Thyroid gland (tissue), 4 donors: ENCODE data around the gene SPATA1. TPM values are rescaled to one million over a fixed set of nuclear protein-coding genes. Genes with fewer than 3 reads are reported as not detected.

Experiments used
- DNase-seq, 2 donors: peaks; one replicate each; pipeline ENCODE4 v3.0.0-alpha.2; 2019
- H3K27ac ChIP-seq, 3 donors: fragments of 200-600 bp; sonication (generic); 1 replicate in 2 of 3; 2 replicates in 1 of 3; pipeline ENCODE4 v1.5.1; 2016 to 2019; ENCODE audit warnings: mild to moderate bottlenecking in 1 of 3, moderate library complexity in 1 of 3
- H3K27me3 ChIP-seq: fragments of 200-600 bp; sonication (generic); one replicate; pipeline ENCODE4 v1.5.1; 2019
- H3K36me3 ChIP-seq, 2 donors: fragments of 200-600 bp; sonication (generic); one replicate each; pipeline ENCODE4 v1.5.1; 2016 to 2019
- H3K4me1 ChIP-seq, 2 donors: fragments of 200-600 bp; sonication (generic); one replicate each; pipeline ENCODE4 v1.5.1; 2017 to 2019
- H3K4me3 ChIP-seq, 3 donors: fragments of 200-600 bp; sonication (generic); replicated peaks in 1 of 3; 1 replicate in 2 of 3; 2 replicates in 1 of 3; pipeline ENCODE4 v1.5.1; 2016; ENCODE audit warnings: mild to moderate bottlenecking in 1 of 3
- H3K9me3 ChIP-seq: fragments of 200-600 bp; sonication (generic); one replicate; pipeline ENCODE4 v1.5.1; 2017
- CTCF ChIP-seq, 6 experiments: fragments of 200-600 bp in 3 of 6; fragments of 450-650 bp in 3 of 6; sonication (generic) in 3 of 6; IDR thresholded peaks; one replicate each; pipeline ENCODE4 v1.5.1; 2016 to 2019; ENCODE audit warnings: antibody characterized with exemption in 6 of 6, mild to moderate bottlenecking in 2 of 6, inconsistent platforms in 1 of 6, moderate library complexity in 1 of 6
- POLR2A ChIP-seq, 2 donors: fragments of 450-650 bp; IDR thresholded peaks; one replicate each; pipeline ENCODE4 v1.6.1; 2017; ENCODE audit warnings: antibody characterized with exemption in 2 of 2, mild to moderate bottlenecking in 2 of 2, moderate library complexity in 1 of 2
- WGBS, 2 donors: methylation state at CpG; one replicate each; pipeline ENCODE4 v1.1.5; 2017; 5-methylcytosine and 5-hydroxymethylcytosine counted together
- intact Hi-C: fragments of 100-400 bp; cut with DNase I; formaldehyde crosslinking; loops from one replicate; pipeline ENCODE4 v1.15.1; 2023
- total RNA-seq, 4 donors: library from RNA; depleted of rRNA; stranded (reverse); fragments of >200 nt; gene quantifications; one replicate each; pipeline ENCODE4 v1.2.3, GENCODE V29; 2016

Gene SPATA1, protein sequence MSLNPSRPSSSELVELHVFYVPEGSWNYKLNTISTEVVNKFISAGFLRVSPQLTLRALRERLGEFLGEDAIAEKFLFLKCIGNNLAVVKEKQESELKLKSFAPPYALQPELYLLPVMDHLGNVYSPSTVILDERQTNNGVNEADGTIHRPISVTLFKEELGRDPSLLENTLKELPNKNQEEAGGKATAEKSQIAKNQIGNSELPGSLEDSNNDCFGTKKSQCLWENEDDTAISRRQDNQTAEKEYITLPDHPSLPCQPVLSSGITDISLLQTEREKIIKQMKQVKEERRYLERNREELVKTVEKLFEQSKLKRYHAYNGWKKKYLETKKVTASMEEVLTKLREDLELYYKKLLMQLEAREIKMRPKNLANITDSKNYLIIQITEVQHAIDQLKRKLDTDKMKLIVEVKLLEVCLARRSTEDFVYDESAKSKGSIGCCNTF
- total RNA-seq, result 1 to 10 TPM in 2 of 4 donors, under 1 TPM in 1, not detected in 1; 0.13 to 2.8 (median 1.8) TPM

- Histone ChIP-seq H3K9me3 (no peaks in the 10 kb centered on the region), H3K4me1 (peaks cover 16 to 26% of the 10 kb centered on the region in 2 donors), H3K27ac (peak within 1 kb of the TSS; percentile 95 to 98 (median 96)), H3K36me3 (no peaks in the 10 kb centered on the region), H3K4me3 (peak within 1 kb of the TSS; percentile 42 to 81 (median 43)), H3K27me3 (no peaks in the 10 kb centered on the region)
- intact Hi-C loops, result loop anchor here (10.0 kb wide), 1 partner anchor 69 kb away; the partner anchor contains the start of gene CTBS
- 1 to 2% methylated on average over 33 to 34 of the region's 60 CpGs for WGBS, 2 donors
- TF ChIP-seq CTCF (IDR thresholded peaks at IDR 0.05) (no peak), POLR2A (IDR thresholded peaks at IDR 0.05) (peak; percentile 9 to 88)
- peak; percentile 99 for DNase-seq
These were observed at the start of gene SPATA1, which contains the start of gene GNG5 for GRCh38 chr1:84506002-84506728. Gene SPATA1, plus strand, starts transcription at chr1:84506386. Its CDS starts 9,974 bp downstream, at chr1:84516360. Gene GNG5, minus strand, starts transcription at chr1:84506581. Its CDS starts 490 bp downstream, at chr1:84506091.

- Histone ChIP-seq H3K4me1 (no peaks in the 10 kb centered on the region), H3K27ac (no peak overlapping the region), H3K4me3 (no peak overlapping the region), H3K36me3 (no peaks in the 10 kb centered on the region), H3K9me3 (no peaks in the 10 kb centered on the region), H3K27me3 (no peaks in the 10 kb centered on the region)
- DNase-seq, result no peak
- no peak for TF ChIP-seq CTCF (IDR thresholded peaks at IDR 0.05)
- TF ChIP-seq POLR2A (IDR thresholded peaks at IDR 0.05), result no peak
- WGBS, 2 donors, result 70 to 88% methylated on average over 1 of the region's 1 CpG
- intact Hi-C loops, result no loop called here
These were observed 44.1 kb upstream of the SPATA1 start for GRCh38 chr1:84462118-84462517.

DNA sequence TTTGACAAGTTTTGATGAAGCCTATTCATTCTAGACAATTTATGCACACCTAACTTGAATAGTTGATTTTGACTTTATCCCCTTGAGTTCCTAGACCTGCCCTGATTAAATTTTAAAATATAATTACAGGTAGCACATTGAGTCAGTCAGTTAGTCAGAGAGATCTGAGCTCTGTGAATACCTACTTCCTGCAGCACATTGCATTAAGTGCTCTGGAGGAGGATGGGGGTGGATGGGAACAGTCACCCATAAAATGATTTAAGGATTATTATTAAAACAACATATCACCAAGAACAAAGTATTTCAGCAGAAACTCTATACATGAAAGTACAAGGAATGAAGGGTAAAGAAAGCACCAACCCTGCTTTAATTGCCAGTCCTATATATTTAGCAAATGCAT is 38.9 kb upstream of the SPATA1 start:
- Histone ChIP-seq H3K27me3 (no peaks in the 10 kb centered on the region), H3K36me3 (no peaks in the 10 kb centered on the region)
- intact Hi-C loops, result no loop called here

DNA sequence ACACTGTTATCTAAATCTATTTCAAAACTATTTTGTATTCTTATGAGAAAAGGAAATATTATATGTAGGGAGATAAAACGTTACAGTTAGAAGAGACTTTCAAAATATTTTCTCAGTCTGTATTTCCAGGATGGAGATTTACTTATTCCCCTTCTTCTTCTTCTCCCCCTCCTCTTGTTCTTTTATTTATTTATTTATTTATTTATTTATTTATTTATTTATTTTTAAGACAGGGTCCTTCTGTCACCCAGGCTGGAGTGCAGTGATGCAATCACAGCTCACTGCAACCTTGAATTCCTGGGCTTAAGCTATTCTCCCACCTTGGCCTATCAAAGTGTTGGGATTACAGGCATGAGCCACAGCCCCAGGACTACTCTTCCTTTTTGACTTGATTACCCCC is 30.0 kb upstream of the SPATA1 start:
- TF ChIP-seq POLR2A (IDR thresholded peaks at IDR 0.05) (no peak), CTCF (IDR thresholded peaks at IDR 0.05) (no peak)
- Histone ChIP-seq H3K4me1 (peaks cover 2 to 11% of the 10 kb centered on the region in 2 donors), H3K9me3 (no peaks in the 10 kb centered on the region), H3K4me3 (no peak overlapping the region), H3K27me3 (no peaks in the 10 kb centered on the region), H3K27ac (no peak overlapping the region), H3K36me3 (no peaks in the 10 kb centered on the region)
- intact Hi-C loops, result no loop called here
- 57 to 68% methylated on average over 1 of the region's 1 CpG for WGBS, 2 donors
- no peak for DNase-seq

More for the DNA sequence above, 38.9 kb upstream of the SPATA1 start:
- DNase-seq, result no peak
- Histone ChIP-seq H3K27ac (no peak overlapping the region), H3K4me3 (no peak overlapping the region), H3K9me3 (no peaks in the 10 kb centered on the region), H3K4me1 (no peaks in the 10 kb centered on the region)
- TF ChIP-seq POLR2A (IDR thresholded peaks at IDR 0.05), result no peak

DNA sequence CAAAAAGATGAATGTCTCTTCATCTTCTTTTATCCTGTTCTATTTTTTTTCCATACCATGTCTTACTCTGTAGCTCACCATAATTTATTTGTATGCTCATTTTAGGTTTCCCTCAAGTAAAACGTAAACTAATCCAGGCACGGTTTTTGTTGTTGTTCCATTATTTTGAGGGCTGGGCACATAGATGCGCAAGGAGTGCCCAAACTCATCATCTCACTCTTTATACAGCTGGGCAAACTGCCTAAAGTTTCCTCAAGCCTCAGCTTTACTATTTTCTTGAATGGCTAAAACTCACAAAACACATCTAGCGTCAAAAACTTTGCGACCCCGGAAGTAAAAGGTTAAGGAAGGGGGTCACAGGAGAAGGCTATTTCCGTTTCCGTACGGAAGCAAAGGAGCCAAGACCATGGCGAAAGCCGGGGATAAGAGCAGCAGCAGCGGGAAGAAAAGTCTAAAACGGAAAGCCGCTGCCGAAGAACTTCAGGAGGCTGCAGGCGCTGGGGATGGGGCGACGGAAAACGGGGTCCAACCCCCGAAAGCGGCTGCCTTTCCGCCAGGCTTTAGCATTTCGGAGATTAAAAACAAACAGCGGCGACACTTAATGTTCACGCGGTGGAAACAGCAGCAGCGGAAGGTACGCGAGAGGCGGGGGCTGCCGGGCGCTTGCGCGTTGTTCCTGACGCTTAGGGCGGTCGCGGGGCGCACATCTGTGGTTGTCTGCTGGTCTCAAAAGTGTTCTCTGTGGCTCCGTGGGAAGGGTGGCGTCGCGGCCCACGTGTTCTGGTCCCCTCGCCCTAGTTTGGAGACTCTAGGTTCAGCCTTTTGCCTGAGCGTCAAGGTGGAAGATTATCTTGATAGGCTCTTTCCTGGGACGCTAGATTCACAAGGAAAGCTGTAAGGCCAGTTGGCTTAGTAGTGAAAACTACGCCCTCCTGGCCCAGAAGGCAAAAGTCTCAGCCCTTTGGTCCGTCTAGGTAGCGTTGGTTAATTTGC is 27.0 kb upstream of the SPATA1 start, which contains the start of gene RPF1:
RPF1 (plus strand) TSS at position 391 of the 993 bp plus-strand sequence; CDS start at position 407, 16 bp downstream.
- Histone ChIP-seq H3K9me3 (no peaks in the 10 kb centered on the region), H3K27ac (peak within 1 kb of the TSS; percentile 37 to 80 (median 63)), H3K4me3 (peak within 1 kb of the TSS; percentile 51 to 74 (median 57)), H3K27me3 (no peaks in the 10 kb centered on the region), H3K36me3 (peaks cover 0 to 4% of the 10 kb centered on the region in 2 donors), H3K4me1 (peaks cover 11 to 13% of the 10 kb centered on the region in 2 donors)
- DNase-seq, result peak; percentile 64 to 71
- intact Hi-C loops, result no loop called here
- TF ChIP-seq POLR2A (IDR thresholded peaks at IDR 0.05), result peak in 1 of 2 donors; percentile 68
- no peak for TF ChIP-seq CTCF (IDR thresholded peaks at IDR 0.05)
- 4 to 8% methylated on average over 34 to 51 of the region's 51 CpGs for WGBS, 2 donors
